OCI-LY3 (cell line): ENCODE results near the gene CDKN3.

ENCODE experiments used
- H2AFZ ChIP-seq: fragments of 200-600, 300-600 bp; shearing (Covaris generic); 2 replicates; pipeline ENCODE4 v1.6.0; 2014; ENCODE audit warnings: antibody characterized with exemption, low read depth, low read length
- H3K27ac ChIP-seq: fragments of 200-600, 300-600 bp; sonication (generic); 2 replicates; pipeline ENCODE4 v1.5.1; 2014; ENCODE audit warnings: mild to moderate bottlenecking, low read length, moderate library complexity, mixed read lengths
- H3K27me3 ChIP-seq: fragments of 200-600, 300-600 bp; sonication (generic); 2 replicates; pipeline ENCODE4 v1.6.1; 2014; ENCODE audit warnings: low read depth, low read length, mixed read lengths
- H3K36me3 ChIP-seq: fragments of 200-600, 300-600 bp; sonication (generic); replicated peaks from 2 replicates; pipeline ENCODE3; 2014; ENCODE audit warnings: low read depth, low read length, mixed read lengths
- H3K4me1 ChIP-seq: fragments of 300-600, 200-600 bp; sonication (generic); 2 replicates; pipeline ENCODE4 v1.6.1; 2014; ENCODE audit warnings: low read length, mixed read lengths
- H3K4me2 ChIP-seq: fragments of 200-600, 300-600 bp; sonication (generic); 2 replicates; pipeline ENCODE4 v1.6.1; 2014; ENCODE audit warnings: low read length, mixed read lengths
- H3K4me3 ChIP-seq: fragments of 300-600, 200-600 bp; sonication (generic); 2 replicates; pipeline ENCODE4 v1.5.1; 2014; ENCODE audit warnings: antibody characterized with exemption, mild to moderate bottlenecking, low read length, moderate library complexity
- H3K79me2 ChIP-seq: fragments of 300-600, 200-600 bp; shearing (Covaris generic); 2 replicates; pipeline ENCODE4 v1.6.1; 2014; ENCODE audit warnings: mild to moderate bottlenecking, low read length, mixed read lengths
- H3K9ac ChIP-seq: fragments of 300-600, 200-600 bp; shearing (Covaris generic); 2 replicates; pipeline ENCODE4 v1.6.0; 2014; ENCODE audit warnings: mild to moderate bottlenecking, low read length, moderate library complexity
- H3K9me3 ChIP-seq: fragments of 200-600, 300-600 bp; shearing (Covaris generic); 2 replicates; pipeline ENCODE4 v1.6.1; 2014; ENCODE audit warnings: low read length, mixed read lengths; ENCODE audit not compliant: insufficient read depth
- H4K20me1 ChIP-seq: fragments of 200-600, 300-600 bp; sonication (generic); 2 replicates; pipeline ENCODE4 v1.6.1; 2016; ENCODE audit warnings: low read length, mixed read lengths; ENCODE audit not compliant: insufficient read depth
- CTCF ChIP-seq: fragments of 200-600, 300-600 bp; sonication (generic); IDR thresholded peaks from 2 replicates; pipeline ENCODE4 v1.5.1; 2014; ENCODE audit warnings: antibody characterized with exemption, low read length, low read depth
- EZH2phosphoT487 ChIP-seq: fragments of 200-600 bp; shearing (Covaris generic); IDR thresholded peaks from 2 replicates; pipeline ENCODE4 v1.6.1; 2018; ENCODE audit warnings: antibody characterized with exemption, mixed run types, low read depth

CDKN3 gene

GRCh38 chr14:54381821-54382220, 15.0 kb upstream of the CDKN3 start:
- no peak overlapping the region for H3K27ac ChIP-seq
- no peaks in the 10 kb centered on the region for H3K79me2 ChIP-seq
- H2AFZ ChIP-seq: no peak overlapping the region
- TF ChIP-seq CTCF: no peak
- no peak for TF ChIP-seq EZH2phosphoT487
- no peaks in the 10 kb centered on the region for H3K9me3 ChIP-seq
- no peaks in the 10 kb centered on the region for H3K4me1 ChIP-seq
- H3K9ac ChIP-seq: no peak overlapping the region
- no peak overlapping the region for H3K4me2 ChIP-seq
- H3K27me3 ChIP-seq: peaks cover 17% of the 10 kb centered on the region; the same call in 1 of the 2 replicates
- no peaks in the 10 kb centered on the region for H4K20me1 ChIP-seq
- H3K4me3 ChIP-seq: no peak overlapping the region
- no peaks in the 10 kb centered on the region for H3K36me3 ChIP-seq

- Histone ChIP-seq H4K20me1 (no peaks in the 10 kb centered on the region), H3K9ac (no peak overlapping the region), H3K9me3 (no peaks in the 10 kb centered on the region), H3K27ac (no peak overlapping the region), H3K4me3 (no peak overlapping the region), H3K4me2 (no peak overlapping the region), H3K79me2 (no peaks in the 10 kb centered on the region), H3K36me3 (no peaks in the 10 kb centered on the region), H2AFZ (no peak overlapping the region), H3K27me3 (peaks cover 31% of the 10 kb centered on the region), H3K4me1 (no peaks in the 10 kb centered on the region)
- TF ChIP-seq EZH2phosphoT487 (no peak), CTCF (no peak)
Observed at GRCh38 chr14:54383835-54384234, 13.0 kb upstream of the CDKN3 start.

- Histone ChIP-seq H3K9ac (no peak overlapping the region), H3K36me3 (no peaks in the 10 kb centered on the region)
- no peak for TF ChIP-seq EZH2phosphoT487
- TF ChIP-seq CTCF: no peak
Observed at GRCh38 chr14:54385556-54385955, 11.3 kb upstream of the CDKN3 start.

GRCh38 chr14:54387328-54387727, 9.5 kb upstream of the CDKN3 start:
- no peaks in the 10 kb centered on the region for H3K79me2 ChIP-seq
- no peaks in the 10 kb centered on the region for H3K4me1 ChIP-seq
- H3K27ac ChIP-seq: no peak overlapping the region
- no peaks in the 10 kb centered on the region for H4K20me1 ChIP-seq
- TF ChIP-seq EZH2phosphoT487: no peak
- no peak for TF ChIP-seq CTCF
- peaks cover 36% of the 10 kb centered on the region for H3K27me3 ChIP-seq
- no peak overlapping the region for H3K4me3 ChIP-seq
- H3K36me3 ChIP-seq: no peaks in the 10 kb centered on the region
- H2AFZ ChIP-seq: no peak overlapping the region
- no peak overlapping the region for H3K9ac ChIP-seq
- H3K4me2 ChIP-seq: no peak overlapping the region
- H3K9me3 ChIP-seq: no peaks in the 10 kb centered on the region

More at GRCh38 chr14:54385556-54385955, 11.3 kb upstream of the CDKN3 start:
- no peaks in the 10 kb centered on the region for H3K9me3 ChIP-seq
- H3K79me2 ChIP-seq: no peaks in the 10 kb centered on the region
- H3K4me1 ChIP-seq: no peaks in the 10 kb centered on the region
- H2AFZ ChIP-seq: no peak overlapping the region
- no peaks in the 10 kb centered on the region for H4K20me1 ChIP-seq
- no peak overlapping the region for H3K4me2 ChIP-seq
- H3K4me3 ChIP-seq: no peak overlapping the region
- H3K27me3 ChIP-seq: peaks cover 36% of the 10 kb centered on the region
- no peak overlapping the region for H3K27ac ChIP-seq
